ENCODE measurements around the gene ARSB. TPM values are rescaled to one million over a fixed set of nuclear protein-coding genes. Genes with fewer than 3 reads are reported as not detected.

The ARSB gene
- polyA plus RNA-seq, 4 donors = 17.6 to 20.6 (median 19.0) TPM

- no peak for DNase-seq (ENCODE audit: low read depth in 4 of 4, low spot score in 2 of 4)
Observed at GRCh38 chr5:78731884-78732283, 253.2 kb downstream of the ARSB start.

- DNase-seq (ENCODE audit: low read depth in 4 of 4, low spot score in 2 of 4) = no peak
Observed at GRCh38 chr5:78730300-78731094, 254.6 kb downstream of the ARSB start.

DNA sequence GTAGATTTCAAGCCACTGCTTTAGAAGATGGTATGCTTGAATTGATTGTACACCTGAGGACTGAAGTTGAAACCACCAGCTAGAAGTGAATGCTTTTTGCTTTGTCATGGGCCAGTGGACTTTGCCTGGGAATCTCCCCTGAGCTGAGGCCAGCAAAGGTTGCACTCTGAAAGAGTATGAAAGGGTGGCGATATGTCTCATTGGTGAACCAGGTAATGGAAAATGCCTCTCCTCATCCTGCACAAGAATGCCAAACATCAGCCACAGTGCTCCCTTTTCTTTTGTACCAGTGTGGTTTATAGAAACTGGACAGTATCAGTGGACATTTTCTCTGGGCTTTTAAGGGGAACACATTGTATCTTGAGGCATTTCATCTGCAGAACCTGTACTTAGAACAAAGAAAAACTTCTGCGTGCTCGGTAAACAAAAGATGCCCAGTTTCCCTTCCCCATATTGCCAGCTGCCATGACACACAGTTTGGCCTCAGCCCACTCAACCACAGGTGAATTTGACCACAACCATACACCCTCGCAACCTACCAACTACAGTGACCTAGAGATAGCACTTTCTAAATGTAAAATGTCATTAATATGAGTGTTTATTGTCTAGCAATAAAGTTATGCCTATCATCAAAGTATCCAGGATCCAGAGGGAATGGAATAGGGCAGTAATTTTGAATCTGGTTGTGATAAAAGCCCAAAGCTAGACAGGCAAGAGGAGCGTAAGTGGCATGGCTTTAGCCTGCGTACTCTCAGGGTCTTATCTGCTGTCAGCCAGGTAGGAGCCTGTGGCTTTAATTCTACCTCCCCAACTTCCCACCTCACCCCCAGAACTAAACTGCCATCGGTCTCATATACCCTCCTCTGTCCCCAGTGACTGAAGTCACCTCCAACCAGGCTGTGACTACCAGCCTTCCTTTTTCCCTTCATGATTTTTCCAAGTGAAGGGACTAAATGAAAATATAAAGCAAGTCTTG is 257.0 kb downstream of the ARSB start:
- no peak for DNase-seq (ENCODE audit: low read depth in 4 of 4, low spot score in 2 of 4)

Other genes with a start within 250 kb of the ARSB start
- 10 to 100 TPM; 13.0 to 26.0 (median 23.1) TPM for gene DMGDH, start 84.4 kb upstream of the ARSB start, polyA plus RNA-seq (ENCODE audit: insufficient read length in 4 of 4)
- gene BHMT2, start 84.5 kb upstream of the ARSB start, polyA plus RNA-seq (ENCODE audit: insufficient read length in 4 of 4) = 10 to 100 TPM; 22.3 to 58.5 (median 51.8) TPM
- gene BHMT, start 126.5 kb upstream of the ARSB start, polyA plus RNA-seq (ENCODE audit: insufficient read length in 4 of 4) = 100 to 1,000 TPM; 225 to 404 (median 280) TPM

All from left renal cortex interstitium (tissue), 4 donors.